Liver (tissue), 9 donors: ENCODE measurements around the gene PLXDC2. TPM values are rescaled to one million over a fixed set of nuclear protein-coding genes. Genes with fewer than 3 reads are reported as not detected.

Experiments
- DNase-seq: peaks from one replicate; pipeline ENCODE4 v3.0.0-alpha.2; 2017; ENCODE audit warnings: low spot score
- H3K27ac ChIP-seq, 2 donors: one replicate each; pipeline ENCODE4 v1.7.0; 2013; ENCODE audit warnings: inconsistent platforms in 2 of 2, low read length in 2 of 2, control low read depth in 1 of 2, low read depth in 1 of 2, mild to moderate bottlenecking in 1 of 2
- H3K27me3 ChIP-seq, 4 donors: one replicate each; pipeline versions ENCODE4 v1.6.1 to v1.7.0; 2013; ENCODE audit warnings: low read length in 3 of 4, inconsistent platforms in 1 of 4, mild to moderate bottlenecking in 1 of 4, moderate library complexity in 1 of 4; ENCODE audit not compliant: control insufficient read depth in 4 of 4, insufficient read depth in 4 of 4
- H3K36me3 ChIP-seq, 4 donors: one replicate each; pipeline versions ENCODE4 v1.6.1 to v1.7.0; 2013; ENCODE audit warnings: low read length in 3 of 4, mild to moderate bottlenecking in 3 of 4, low read depth in 1 of 4, moderate library complexity in 1 of 4; ENCODE audit not compliant: control insufficient read depth in 4 of 4, insufficient read depth in 3 of 4
- H3K4me1 ChIP-seq, 4 donors: one replicate each; pipeline versions ENCODE4 v1.6.1 to v1.7.0; 2013; ENCODE audit warnings: low read length in 3 of 4, mild to moderate bottlenecking in 3 of 4, moderate library complexity in 1 of 4; ENCODE audit not compliant: control insufficient read depth in 4 of 4, insufficient read depth in 4 of 4
- H3K4me3 ChIP-seq, 3 donors: one replicate each; pipeline versions ENCODE4 v1.6.1 to v1.7.0; 2013; ENCODE audit warnings: low read length in 3 of 3, control low read depth in 1 of 3, low read depth in 1 of 3, mild to moderate bottlenecking in 1 of 3
- H3K9ac ChIP-seq, 2 donors: one replicate each; pipeline ENCODE4 v1.7.0; 2013; ENCODE audit warnings: low read length in 2 of 2, mild to moderate bottlenecking in 2 of 2, moderate library complexity in 2 of 2, control low read depth in 1 of 2, low read depth in 1 of 2
- H3K9me3 ChIP-seq, 4 donors: one replicate each; pipeline versions ENCODE4 v1.6.1 to v1.7.0; 2013; ENCODE audit warnings: low read length in 3 of 4; ENCODE audit not compliant: control insufficient read depth in 4 of 4
- EGR1 ChIP-seq, 2 donors: IDR thresholded peaks; 2 replicates each; pipeline ENCODE4 v1.6.1; 2016 to 2018; ENCODE audit warnings: antibody characterized with exemption in 2 of 2, low read depth in 2 of 2
- FOXA1 ChIP-seq: IDR thresholded peaks from 2 replicates; pipeline ENCODE4 v1.6.1; 2016; ENCODE audit warnings: antibody characterized with exemption
- FOXA2 ChIP-seq: IDR thresholded peaks from 2 replicates; pipeline ENCODE4 v1.6.1; 2016; ENCODE audit warnings: antibody characterized with exemption
- HNF4G ChIP-seq: IDR thresholded peaks from 2 replicates; pipeline ENCODE4 v1.6.1; 2016; ENCODE audit warnings: antibody characterized with exemption
- JUND ChIP-seq, 2 donors: IDR thresholded peaks; 2 replicates each; pipeline ENCODE4 v1.6.1; 2016; ENCODE audit warnings: antibody characterized with exemption in 2 of 2
- NR2F2 ChIP-seq: IDR thresholded peaks from 2 replicates; pipeline ENCODE4 v1.6.1; 2016; ENCODE audit warnings: antibody characterized with exemption
- RAD21 ChIP-seq, 2 donors: IDR thresholded peaks; 2 replicates each; pipeline ENCODE4 v1.6.1; 2016; ENCODE audit warnings: antibody characterized with exemption in 2 of 2, mild to moderate bottlenecking in 2 of 2
- RXRA ChIP-seq, 2 donors: IDR thresholded peaks; 2 replicates each; pipeline ENCODE4 v1.6.1; 2017 to 2018; ENCODE audit warnings: antibody characterized with exemption in 2 of 2, mild to moderate bottlenecking in 1 of 2
- TAF1 ChIP-seq: conservative IDR thresholded peaks from 2 replicates; pipeline ENCODE4 v1.6.1; 2016; ENCODE audit warnings: antibody characterized with exemption, mild to moderate bottlenecking
- WGBS: extraction: QIAGEN DNeasy Blood & Tissue Kit; methylation state at CpG from one replicate; pipeline ENCODE4 v1.1.7; 2013; 5-methylcytosine and 5-hydroxymethylcytosine counted together
- polyA plus RNA-seq, 2 donors: library from polyadenylated mRNA; stranded (reverse) in 1 of 2; unstranded in 1 of 2; fragments of 200-250 nt in 1 of 2; fragments of >200 nt in 1 of 2; fragmentation: Nextera tagmentation in 1 of 2; extraction: Ambion mirVana in 1 of 2; gene quantifications; one replicate each; pipeline versions ENCODE4 v1.2.1 to v1.2.3, GENCODE V29; 2013 to 2015
- total RNA-seq, 2 donors: library from RNA; depleted of rRNA; stranded (reverse); fragments of >200 nt; gene quantifications; one replicate each; pipeline ENCODE4 v1.2.3, GENCODE V29; 2014
- TF ChIP-seq, protein P1 (sequence below): fragments of 150-350 bp; IDR thresholded peaks from 2 replicates; pipeline ENCODE4 v1.5.1; 2017; ENCODE audit warnings: improper control_type of control experiment, low read depth, low read length; ENCODE audit not compliant: missing input control
- TF ChIP-seq, protein P2 (sequence below): IDR thresholded peaks from 2 replicates; pipeline ENCODE4 v1.6.1; 2016; ENCODE audit warnings: antibody characterized with exemption
- TF ChIP-seq, protein P3 (sequence below): IDR thresholded peaks from 2 replicates; pipeline ENCODE4 v1.6.1; 2016; ENCODE audit warnings: antibody characterized with exemption, mild to moderate bottlenecking
- donor health status: healthy.
- donor health status: healthy.
- donor health status: healthy.
- donor health status: healthy.
- donor health status: healthy.

Gene PLXDC2
- total and polyA plus RNA-seq, 4 donors = 1.4 to 5.1 (median 2.4) TPM

DNA sequence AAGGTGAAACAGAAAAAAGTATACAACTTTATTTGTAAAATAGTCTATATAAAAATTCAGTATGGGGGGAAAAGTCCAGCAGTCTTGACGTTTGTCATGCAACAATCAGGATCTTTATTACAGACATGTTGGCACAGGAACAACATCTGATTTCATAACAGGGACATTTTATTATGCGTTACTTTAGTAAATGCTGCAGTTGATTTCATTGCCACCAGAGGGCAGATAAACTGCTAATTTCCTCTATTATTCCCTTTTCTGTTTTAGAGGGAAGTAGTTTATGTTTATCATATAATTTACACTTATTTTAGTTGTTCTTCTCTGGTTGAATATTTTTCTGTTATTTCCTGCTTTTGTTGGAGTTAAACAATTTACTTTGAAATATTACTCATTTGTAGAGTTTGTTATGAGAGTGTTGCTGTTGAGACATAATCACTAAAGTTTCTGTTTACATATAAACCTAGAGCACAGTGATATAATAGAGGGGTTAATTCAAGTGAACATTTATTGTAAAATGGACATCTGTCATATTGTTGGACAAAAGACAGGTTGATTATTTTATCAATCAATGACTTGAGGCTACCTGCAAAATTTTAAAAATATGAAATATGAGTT lies 3.3 kb downstream of the PLXDC2 start:
- TF ChIP-seq, protein P1, sequence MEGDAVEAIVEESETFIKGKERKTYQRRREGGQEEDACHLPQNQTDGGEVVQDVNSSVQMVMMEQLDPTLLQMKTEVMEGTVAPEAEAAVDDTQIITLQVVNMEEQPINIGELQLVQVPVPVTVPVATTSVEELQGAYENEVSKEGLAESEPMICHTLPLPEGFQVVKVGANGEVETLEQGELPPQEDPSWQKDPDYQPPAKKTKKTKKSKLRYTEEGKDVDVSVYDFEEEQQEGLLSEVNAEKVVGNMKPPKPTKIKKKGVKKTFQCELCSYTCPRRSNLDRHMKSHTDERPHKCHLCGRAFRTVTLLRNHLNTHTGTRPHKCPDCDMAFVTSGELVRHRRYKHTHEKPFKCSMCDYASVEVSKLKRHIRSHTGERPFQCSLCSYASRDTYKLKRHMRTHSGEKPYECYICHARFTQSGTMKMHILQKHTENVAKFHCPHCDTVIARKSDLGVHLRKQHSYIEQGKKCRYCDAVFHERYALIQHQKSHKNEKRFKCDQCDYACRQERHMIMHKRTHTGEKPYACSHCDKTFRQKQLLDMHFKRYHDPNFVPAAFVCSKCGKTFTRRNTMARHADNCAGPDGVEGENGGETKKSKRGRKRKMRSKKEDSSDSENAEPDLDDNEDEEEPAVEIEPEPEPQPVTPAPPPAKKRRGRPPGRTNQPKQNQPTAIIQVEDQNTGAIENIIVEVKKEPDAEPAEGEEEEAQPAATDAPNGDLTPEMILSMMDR = peak; percentile 82
- TF ChIP-seq RAD21 (IDR thresholded peaks at IDR 0.05) (peak; percentile 92 to 95), FOXA1 (no peak)
- Histone ChIP-seq H3K27ac (no peak overlapping the region), H3K4me1 (peaks cover 6 to 29% (median 24%) of the 10 kb centered on the region in 4 donors), H3K4me3 (no peak overlapping the region), H3K9me3 (no peaks in the 10 kb centered on the region), H3K9ac (no peak overlapping the region), H3K36me3 (no peaks in the 10 kb centered on the region), H3K27me3 (no peaks in the 10 kb centered on the region)
- WGBS = 1% methylated on average over 2 of the region's 2 CpGs
- DNase-seq = no peak

DNA sequence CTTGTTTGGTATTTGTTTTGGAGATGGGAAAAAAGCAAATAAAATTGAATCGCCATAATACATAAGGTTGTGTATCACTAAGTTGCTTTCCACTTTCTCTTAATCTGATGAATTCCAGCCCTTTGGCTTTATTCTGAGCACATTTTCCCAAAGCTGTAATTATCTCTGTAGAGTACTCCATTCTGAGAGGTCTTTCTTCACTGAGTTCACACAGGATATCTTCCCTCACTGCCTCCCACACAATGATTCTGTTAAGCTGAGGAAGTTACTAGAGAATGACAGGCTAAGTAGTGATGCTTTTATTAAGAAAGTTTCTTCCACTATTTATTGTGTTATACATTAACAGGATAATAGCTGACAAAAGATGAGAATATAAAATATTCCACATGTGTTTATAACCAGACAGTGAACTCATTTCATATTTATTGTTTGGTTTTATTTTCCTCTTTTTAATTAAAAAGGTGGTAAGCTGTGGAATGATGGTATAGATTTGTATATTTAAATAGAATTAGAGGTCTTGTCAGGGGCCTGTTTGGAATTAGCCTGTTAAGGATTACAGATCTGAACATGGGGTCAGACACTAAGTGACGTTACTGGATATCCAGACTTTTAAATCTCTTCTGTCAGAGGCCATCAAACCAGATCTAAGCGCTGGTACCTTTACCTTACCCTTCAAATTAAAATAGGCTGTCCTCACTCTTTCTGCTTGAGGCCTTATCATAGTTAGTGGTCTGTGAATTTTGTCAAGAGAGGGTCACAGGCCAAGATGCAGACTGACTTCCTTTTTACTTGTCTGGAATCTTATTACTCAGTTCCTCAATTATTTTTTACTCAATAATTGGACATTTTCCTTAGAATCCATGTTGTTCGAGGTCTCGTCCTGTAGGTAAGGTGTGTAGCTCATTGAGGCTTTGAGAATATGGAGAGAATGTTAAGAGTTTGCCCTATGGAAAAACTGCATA lies 8.4 kb downstream of the PLXDC2 start:
- Histone ChIP-seq H3K4me1 (peaks cover 0 to 2% (median 0%) of the 10 kb centered on the region in 4 donors), H3K9me3 (no peaks in the 10 kb centered on the region), H3K27ac (no peak overlapping the region), H3K4me3 (no peak overlapping the region), H3K27me3 (no peaks in the 10 kb centered on the region), H3K36me3 (no peaks in the 10 kb centered on the region), H3K9ac (no peak overlapping the region)
- WGBS = 82% methylated on average over 5 of the region's 5 CpGs
- TF ChIP-seq, protein P2, sequence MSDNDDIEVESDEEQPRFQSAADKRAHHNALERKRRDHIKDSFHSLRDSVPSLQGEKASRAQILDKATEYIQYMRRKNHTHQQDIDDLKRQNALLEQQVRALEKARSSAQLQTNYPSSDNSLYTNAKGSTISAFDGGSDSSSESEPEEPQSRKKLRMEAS = no peak
- TF ChIP-seq HNF4G (no peak), EGR1 (IDR thresholded peaks at IDR 0.05; ENCODE audit: low read depth in 2 of 2) (no peak), FOXA2 (no peak)
- TF ChIP-seq, protein P3, sequence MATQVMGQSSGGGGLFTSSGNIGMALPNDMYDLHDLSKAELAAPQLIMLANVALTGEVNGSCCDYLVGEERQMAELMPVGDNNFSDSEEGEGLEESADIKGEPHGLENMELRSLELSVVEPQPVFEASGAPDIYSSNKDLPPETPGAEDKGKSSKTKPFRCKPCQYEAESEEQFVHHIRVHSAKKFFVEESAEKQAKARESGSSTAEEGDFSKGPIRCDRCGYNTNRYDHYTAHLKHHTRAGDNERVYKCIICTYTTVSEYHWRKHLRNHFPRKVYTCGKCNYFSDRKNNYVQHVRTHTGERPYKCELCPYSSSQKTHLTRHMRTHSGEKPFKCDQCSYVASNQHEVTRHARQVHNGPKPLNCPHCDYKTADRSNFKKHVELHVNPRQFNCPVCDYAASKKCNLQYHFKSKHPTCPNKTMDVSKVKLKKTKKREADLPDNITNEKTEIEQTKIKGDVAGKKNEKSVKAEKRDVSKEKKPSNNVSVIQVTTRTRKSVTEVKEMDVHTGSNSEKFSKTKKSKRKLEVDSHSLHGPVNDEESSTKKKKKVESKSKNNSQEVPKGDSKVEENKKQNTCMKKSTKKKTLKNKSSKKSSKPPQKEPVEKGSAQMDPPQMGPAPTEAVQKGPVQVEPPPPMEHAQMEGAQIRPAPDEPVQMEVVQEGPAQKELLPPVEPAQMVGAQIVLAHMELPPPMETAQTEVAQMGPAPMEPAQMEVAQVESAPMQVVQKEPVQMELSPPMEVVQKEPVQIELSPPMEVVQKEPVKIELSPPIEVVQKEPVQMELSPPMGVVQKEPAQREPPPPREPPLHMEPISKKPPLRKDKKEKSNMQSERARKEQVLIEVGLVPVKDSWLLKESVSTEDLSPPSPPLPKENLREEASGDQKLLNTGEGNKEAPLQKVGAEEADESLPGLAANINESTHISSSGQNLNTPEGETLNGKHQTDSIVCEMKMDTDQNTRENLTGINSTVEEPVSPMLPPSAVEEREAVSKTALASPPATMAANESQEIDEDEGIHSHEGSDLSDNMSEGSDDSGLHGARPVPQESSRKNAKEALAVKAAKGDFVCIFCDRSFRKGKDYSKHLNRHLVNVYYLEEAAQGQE = no peak
- DNase-seq = no peak

DNA sequence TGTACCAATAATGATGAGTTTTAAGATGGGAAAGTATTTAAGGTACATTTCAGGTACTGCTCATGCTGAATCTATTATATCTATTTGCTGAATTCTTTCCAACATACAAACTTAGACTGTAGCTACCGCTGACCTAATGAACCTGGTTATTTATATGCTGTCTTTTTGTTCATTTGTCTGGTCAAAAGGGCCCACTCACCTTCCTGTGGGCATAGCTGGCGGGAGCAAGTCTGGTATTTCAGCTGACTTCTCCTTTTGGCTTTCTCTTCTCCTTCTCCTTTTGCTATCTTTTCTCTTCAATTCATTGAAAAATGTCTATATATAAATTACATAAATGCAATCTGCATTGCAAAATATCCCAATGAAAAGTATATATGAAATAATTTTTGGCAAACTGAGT lies 9.5 kb downstream of the PLXDC2 start:
- Histone ChIP-seq H3K27me3 (no peaks in the 10 kb centered on the region), H3K4me1 (peaks cover 0 to 2% (median 0%) of the 10 kb centered on the region in 4 donors), H3K36me3 (no peaks in the 10 kb centered on the region), H3K9me3 (no peaks in the 10 kb centered on the region), H3K9ac (no peak overlapping the region), H3K27ac (no peak overlapping the region), H3K4me3 (no peak overlapping the region)
- WGBS = 74% methylated on average over 2 of the region's 2 CpGs
- no peak for DNase-seq
- TF ChIP-seq HNF4G (no peak), JUND (IDR thresholded peaks at IDR 0.05) (no peak), RXRA (IDR thresholded peaks at IDR 0.05) (no peak), TAF1 (no peak), NR2F2 (no peak), FOXA2 (no peak)
- TF ChIP-seq, protein P2 = no peak
- TF ChIP-seq, protein P1 = no peak
- TF ChIP-seq, protein P3 = no peak
